Bronchial epithelial cell (primary cell): ENCODE measurements around the gene MTRR. TPM values are rescaled to one million over a fixed set of nuclear protein-coding genes. Genes with fewer than 3 reads are reported as not detected.
A peak's percentile ranks its signal among the peaks of the same experiment; 100 is the strongest.

Experiments
- DNase-seq: peaks from one replicate; pipeline ENCODE4 v3.0.0-alpha.2; 2010; ENCODE audit warnings: low read depth
- FAIRE-seq: peaks from 2 replicates; lab custom pipeline; 2011; peaks lifted over from hg19 to GRCh38; lab: Jason Lieb, UNC
- H3K27me3 ChIP-seq: 2 replicates; pipeline ENCODE4 v1.5.1; 2011; ENCODE audit warnings: low read length; ENCODE audit not compliant: control insufficient read depth, insufficient read depth
- H3K36me3 ChIP-seq: 2 replicates; pipeline ENCODE4 v1.5.1; 2011; ENCODE audit warnings: low read length; ENCODE audit not compliant: control insufficient read depth, insufficient read depth
- H3K4me3 ChIP-seq: 2 replicates; pipeline ENCODE4 v1.5.1; 2011; ENCODE audit warnings: mild to moderate bottlenecking, low read depth, low read length, control low read depth
- total RNA-seq: library from RNA; depleted of rRNA; stranded (reverse); fragments of >200 nt; gene quantifications from 2 replicates; pipeline ENCODE4 v1.2.1, GENCODE V29; 2014
- TF ChIP-seq, protein P1 (sequence below): IDR thresholded peaks from 2 replicates; pipeline ENCODE4 v1.5.1; 2011; ENCODE audit warnings: mild to moderate bottlenecking, moderate library complexity, low read length, control low read depth, inconsistent platforms; ENCODE audit not compliant: insufficient read depth, severe bottlenecking

MTRR gene
- total RNA-seq, 1 donor from 2014 or later = 29.2 TPM

DNA sequence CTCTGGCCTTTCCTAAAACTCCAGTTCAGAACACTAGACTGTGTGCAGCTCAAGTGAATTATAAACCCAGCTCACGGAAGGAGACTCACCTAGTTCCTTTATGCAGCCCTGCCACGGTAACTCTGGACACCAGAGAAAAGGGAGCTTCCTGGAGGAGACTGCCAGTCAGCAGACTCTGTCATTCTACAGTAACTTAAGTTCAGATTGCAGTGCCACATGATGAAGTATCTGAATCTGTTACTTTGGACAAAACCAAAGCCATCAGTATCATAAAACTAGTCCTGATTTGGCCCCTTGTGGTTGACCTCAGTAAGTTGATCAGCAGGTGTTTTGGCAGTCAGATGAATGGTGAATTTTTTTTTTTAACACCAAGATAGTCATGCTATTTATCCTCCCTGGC lies 2.7 kb downstream of the MTRR start:
- FAIRE-seq = no peak
- H3K27me3 ChIP-seq = no peaks in the 10 kb centered on the region
- TF ChIP-seq, protein P1, sequence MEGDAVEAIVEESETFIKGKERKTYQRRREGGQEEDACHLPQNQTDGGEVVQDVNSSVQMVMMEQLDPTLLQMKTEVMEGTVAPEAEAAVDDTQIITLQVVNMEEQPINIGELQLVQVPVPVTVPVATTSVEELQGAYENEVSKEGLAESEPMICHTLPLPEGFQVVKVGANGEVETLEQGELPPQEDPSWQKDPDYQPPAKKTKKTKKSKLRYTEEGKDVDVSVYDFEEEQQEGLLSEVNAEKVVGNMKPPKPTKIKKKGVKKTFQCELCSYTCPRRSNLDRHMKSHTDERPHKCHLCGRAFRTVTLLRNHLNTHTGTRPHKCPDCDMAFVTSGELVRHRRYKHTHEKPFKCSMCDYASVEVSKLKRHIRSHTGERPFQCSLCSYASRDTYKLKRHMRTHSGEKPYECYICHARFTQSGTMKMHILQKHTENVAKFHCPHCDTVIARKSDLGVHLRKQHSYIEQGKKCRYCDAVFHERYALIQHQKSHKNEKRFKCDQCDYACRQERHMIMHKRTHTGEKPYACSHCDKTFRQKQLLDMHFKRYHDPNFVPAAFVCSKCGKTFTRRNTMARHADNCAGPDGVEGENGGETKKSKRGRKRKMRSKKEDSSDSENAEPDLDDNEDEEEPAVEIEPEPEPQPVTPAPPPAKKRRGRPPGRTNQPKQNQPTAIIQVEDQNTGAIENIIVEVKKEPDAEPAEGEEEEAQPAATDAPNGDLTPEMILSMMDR = no peak
- peaks cover 9% of the 10 kb centered on the region for H3K36me3 ChIP-seq
- no peak overlapping the region for H3K4me3 ChIP-seq
- no peak for DNase-seq

- FAIRE-seq = no peak
- H3K27me3 ChIP-seq = no peaks in the 10 kb centered on the region
- TF ChIP-seq, protein P1 = no peak
- H3K36me3 ChIP-seq = peaks cover 9% of the 10 kb centered on the region
- DNase-seq = no peak
- H3K4me3 ChIP-seq = no peak overlapping the region
These were observed 3.7 kb downstream of the MTRR start for GRCh38 chr5:7872517-7873130.

GRCh38 chr5:7873216-7873615 lies 4.3 kb downstream of the MTRR start:
- Histone ChIP-seq H3K27me3 (no peaks in the 10 kb centered on the region), H3K36me3 (peaks cover 9% of the 10 kb centered on the region), H3K4me3 (no peak overlapping the region)
- DNase-seq (no peak), FAIRE-seq (no peak)
- TF ChIP-seq, protein P1 = no peak

- peaks cover 12% of the 10 kb centered on the region for H3K36me3 ChIP-seq
- no peaks in the 10 kb centered on the region for H3K27me3 ChIP-seq
- DNase-seq (no peak), FAIRE-seq (no peak)
- no peak overlapping the region for H3K4me3 ChIP-seq
- TF ChIP-seq, protein P1 = no peak
These were observed 5.7 kb downstream of the MTRR start for GRCh38 chr5:7874639-7875038.

- DNase-seq (no peak), FAIRE-seq (no peak)
- H3K27me3 ChIP-seq = no peaks in the 10 kb centered on the region
- TF ChIP-seq, protein P1 = no peak
- peaks cover 13% of the 10 kb centered on the region for H3K36me3 ChIP-seq
- no peak overlapping the region for H3K4me3 ChIP-seq
These were observed 6.2 kb downstream of the MTRR start for GRCh38 chr5:7875151-7875550.

GRCh38 chr5:7876867-7877266 lies 7.9 kb downstream of the MTRR start:
- peaks cover 21% of the 10 kb centered on the region for H3K36me3 ChIP-seq
- FAIRE-seq = no peak
- TF ChIP-seq, protein P1 = no peak

More at GRCh38 chr5:7876867-7877266, 7.9 kb downstream of the MTRR start:
- peak; percentile 70 for DNase-seq
- H3K27me3 ChIP-seq = no peaks in the 10 kb centered on the region
- no peak overlapping the region for H3K4me3 ChIP-seq
